HepG2 (cell line): ENCODE results near the gene C19orf18. TPM values are rescaled to one million over a fixed set of nuclear protein-coding genes. Genes with fewer than 3 reads are reported as not detected.

ENCODE experiments used
- AKAP8 ChIP-seq: sonication (generic); formaldehyde crosslinking; IDR thresholded peaks from 2 replicates; pipeline ENCODE4 v1.5.1; 2020; ENCODE audit warnings: mild to moderate bottlenecking, missing genetic modification reagents
- CERS6 ChIP-seq: sonication (generic); formaldehyde crosslinking; IDR thresholded peaks from 2 replicates; pipeline ENCODE4 v1.5.0; 2020; ENCODE audit warnings: missing genetic modification reagents
- KDM6A ChIP-seq: IDR thresholded peaks from 2 replicates; pipeline ENCODE4 v1.6.1; 2016; ENCODE audit warnings: low read depth
- SAFB2 ChIP-seq: sonication (generic); formaldehyde crosslinking; IDR thresholded peaks from 2 replicates; pipeline ENCODE4 v1.5.1; 2020; ENCODE audit warnings: missing genetic modification reagents, low read depth, mild to moderate bottlenecking, borderline replicate concordance
- SALL2 ChIP-seq: sonication (generic); formaldehyde crosslinking; IDR thresholded peaks from 2 replicates; pipeline ENCODE4 v1.8.1; 2023; ENCODE audit warnings: mild to moderate bottlenecking, missing genetic modification reagents, inconsistent platforms
- ZBTB4 ChIP-seq: sonication (generic); formaldehyde crosslinking; IDR thresholded peaks from 2 replicates; pipeline ENCODE4 v1.4.0; 2020; ENCODE audit warnings: missing genetic modification reagents, mild to moderate bottlenecking, borderline replicate concordance
- ZFP41 ChIP-seq: sonication (generic); formaldehyde crosslinking; IDR thresholded peaks from 2 replicates; pipeline ENCODE4 v1.4.0; 2020; ENCODE audit warnings: mild to moderate bottlenecking, missing genetic modification reagents, borderline replicate concordance
- ZNF18 ChIP-seq: sonication (generic); formaldehyde crosslinking; IDR thresholded peaks from 2 replicates; pipeline ENCODE4 v1.8.0; 2022; ENCODE audit warnings: mild to moderate bottlenecking, missing genetic modification reagents; ENCODE audit not compliant: insufficient replicate concordance
- ZNF407 ChIP-seq: sonication (generic); formaldehyde crosslinking; IDR thresholded peaks from one replicate; pipeline ENCODE4 v1.5.1; 2020; ENCODE audit warnings: mild to moderate bottlenecking, missing genetic modification reagents; ENCODE audit errors: not compliant biosample characterization
- ZNF414 ChIP-seq: sonication (generic); formaldehyde crosslinking; IDR thresholded peaks from 2 replicates; pipeline ENCODE4 v1.5.0; 2020; ENCODE audit warnings: missing genetic modification reagents
- ZNF484 ChIP-seq: sonication (generic); formaldehyde crosslinking; IDR thresholded peaks from 2 replicates; pipeline ENCODE4 v1.5.1; 2020; ENCODE audit warnings: mild to moderate bottlenecking, low read depth, missing genetic modification reagents, borderline replicate concordance
- ZNF816 ChIP-seq: sonication (generic); formaldehyde crosslinking; IDR thresholded peaks from 2 replicates; pipeline ENCODE4 v1.8.0; 2022; ENCODE audit warnings: missing genetic modification reagents, mild to moderate bottlenecking, borderline replicate concordance
- polyA plus RNA-seq, 8 experiments: library from polyadenylated mRNA; depleted of rRNA in 3 of 8; stranded (reverse) in 7 of 8; unstranded in 1 of 8; fragments of >200 nt; fragmentation: Illumina TruSeq in 4 of 8; extraction: Trizol in 4 of 8; gene quantifications; 2 replicates each; pipeline versions ENCODE4 v1.2.1 to v1.2.3, GENCODE V29; 2011 to 2016; ENCODE audit warnings: low read depth in 4 of 8, missing spikeins in 1 of 8, mixed read lengths in 1 of 8; ENCODE audit not compliant: insufficient read depth in 1 of 8
- total RNA-seq, 5 experiments: library from RNA; depleted of rRNA; stranded (reverse); fragments of >200 nt; fragmentation: Illumina TruSeq; extraction: Trizol; gene quantifications; 2 replicates each; pipeline ENCODE4 v1.2.3, GENCODE V29; 2016; ENCODE audit warnings: low read depth in 1 of 5

C19orf18 gene
- total and polyA plus RNA-seq, 2 of the 13 experiments (the other 11 are each of a cell fraction or from before 2014, with no cell fraction given): 0.38 to 0.55 TPM

- no peak for TF ChIP-seq ZBTB4 (CRISPR knock-in tag)
- TF ChIP-seq CERS6 (CRISPR knock-in tag): no peak
- TF ChIP-seq SAFB2 (CRISPR knock-in tag): no peak
- peak; percentile 51; the same call in 1 of the 2 replicates for TF ChIP-seq ZNF816 (CRISPR knock-in tag)
- TF ChIP-seq ZNF407 (CRISPR knock-in tag): no peak
- no peak for TF ChIP-seq ZFP41 (CRISPR knock-in tag)
- TF ChIP-seq ZNF18 (CRISPR knock-in tag): no peak
- TF ChIP-seq SALL2 (CRISPR knock-in tag): peak; percentile 70; the same call in 1 of the 2 replicates
- no peak for TF ChIP-seq ZNF484 (CRISPR knock-in tag)
- TF ChIP-seq KDM6A: no peak
- no peak for TF ChIP-seq AKAP8 (CRISPR knock-in tag)
- TF ChIP-seq ZNF414 (CRISPR knock-in tag): peak; percentile 68; the same call in 1 of the 2 replicates
These were observed 26.8 kb downstream of the C19orf18 start, which contains the start of gene ZNF256 (continued) for GRCh38 chr19:57947419-57948134.
